Activated effector memory CD4-positive, alpha-beta T cell treated with anti-CD3 and anti-CD28 coated beads, Interleukin-2, amount 50 U/mL, for 16 hours (primary cell): ENCODE measurements around the gene CYP4A22.
A peak's percentile ranks its signal among the peaks of the same experiment; 100 is the strongest.

Experiments
- DNase-seq: peaks from one replicate; pipeline ENCODE4 v3.0.0-alpha.2; 2020

The CYP4A22 gene

GRCh38 chr1:47186267-47187185, 49.3 kb downstream of the CYP4A22 start:
- peak; percentile 57 for DNase-seq

GRCh38 chr1:47187231-47187925, 50.1 kb downstream of the CYP4A22 start:
- DNase-seq: peak; percentile 58

GRCh38 chr1:47187926-47188250, 50.6 kb downstream of the CYP4A22 start:
- DNase-seq: peak; percentile 25

GRCh38 chr1:47188791-47189785, 51.8 kb downstream of the CYP4A22 start:
- DNase-seq: peak; percentile 49

- DNase-seq: peak; percentile 51
Observed at GRCh38 chr1:47189844-47190508, 52.7 kb downstream of the CYP4A22 start, which contains the start of gene PDZK1IP1. PDZK1IP1 (minus strand) TSS chr1:47190036; CDS start chr1:47189932, 104 bp downstream.

GRCh38 chr1:47190509-47190855, 53.2 kb downstream of the CYP4A22 start:
- peak; percentile 59 for DNase-seq

GRCh38 chr1:47190857-47191256, 53.6 kb downstream of the CYP4A22 start:
- DNase-seq: peak; percentile 46

- DNase-seq: no peak
Observed at GRCh38 chr1:47191940-47192457, 54.8 kb downstream of the CYP4A22 start.

- DNase-seq: peak; percentile 88
Observed at GRCh38 chr1:47192458-47193384, 55.5 kb downstream of the CYP4A22 start.

- peak; percentile 52 for DNase-seq
Observed at GRCh38 chr1:47193496-47193895, 56.3 kb downstream of the CYP4A22 start.

GRCh38 chr1:47194311-47194710, 57.1 kb downstream of the CYP4A22 start:
- no peak for DNase-seq

GRCh38 chr1:47195981-47196380, 58.7 kb downstream of the CYP4A22 start:
- DNase-seq: peak; percentile 0

- DNase-seq: peak; percentile 62
Observed at GRCh38 chr1:47196622-47197021, 59.4 kb downstream of the CYP4A22 start.

GRCh38 chr1:47198214-47198613, 61.0 kb downstream of the CYP4A22 start:
- no peak for DNase-seq
